Measurements from ENCODE around the gene EIPR1.

EIPR1 gene

DNA sequence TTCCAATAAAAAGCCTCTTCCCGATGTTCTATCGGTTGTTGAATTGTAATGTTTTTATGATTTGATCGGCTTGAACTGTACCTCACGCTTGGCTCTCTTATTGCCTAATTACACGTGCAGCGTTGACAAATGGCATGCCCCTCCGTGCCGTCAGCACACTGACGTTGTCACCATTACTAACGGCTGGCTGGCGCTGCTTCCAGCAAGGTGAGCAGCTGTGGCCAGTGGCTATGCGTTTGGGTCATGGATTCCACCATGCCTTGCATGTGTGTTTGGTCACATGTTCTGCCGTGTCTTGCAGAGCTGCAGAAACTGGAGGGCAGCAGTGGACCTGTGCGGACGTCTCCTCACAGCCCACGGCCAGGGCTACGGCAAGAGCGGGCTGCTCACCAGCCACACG lies 44.0 kb upstream of the EIPR1 start:
- TF ChIP-seq, protein P1, sequence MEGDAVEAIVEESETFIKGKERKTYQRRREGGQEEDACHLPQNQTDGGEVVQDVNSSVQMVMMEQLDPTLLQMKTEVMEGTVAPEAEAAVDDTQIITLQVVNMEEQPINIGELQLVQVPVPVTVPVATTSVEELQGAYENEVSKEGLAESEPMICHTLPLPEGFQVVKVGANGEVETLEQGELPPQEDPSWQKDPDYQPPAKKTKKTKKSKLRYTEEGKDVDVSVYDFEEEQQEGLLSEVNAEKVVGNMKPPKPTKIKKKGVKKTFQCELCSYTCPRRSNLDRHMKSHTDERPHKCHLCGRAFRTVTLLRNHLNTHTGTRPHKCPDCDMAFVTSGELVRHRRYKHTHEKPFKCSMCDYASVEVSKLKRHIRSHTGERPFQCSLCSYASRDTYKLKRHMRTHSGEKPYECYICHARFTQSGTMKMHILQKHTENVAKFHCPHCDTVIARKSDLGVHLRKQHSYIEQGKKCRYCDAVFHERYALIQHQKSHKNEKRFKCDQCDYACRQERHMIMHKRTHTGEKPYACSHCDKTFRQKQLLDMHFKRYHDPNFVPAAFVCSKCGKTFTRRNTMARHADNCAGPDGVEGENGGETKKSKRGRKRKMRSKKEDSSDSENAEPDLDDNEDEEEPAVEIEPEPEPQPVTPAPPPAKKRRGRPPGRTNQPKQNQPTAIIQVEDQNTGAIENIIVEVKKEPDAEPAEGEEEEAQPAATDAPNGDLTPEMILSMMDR (IDR thresholded peaks at IDR 0.05; ENCODE audit: insufficient read depth, low read depth, low read length, missing control alignments): no peak
- DNase-seq (ENCODE audit: low read depth): no peak
- no peak overlapping the region for H3K4me3 ChIP-seq (ENCODE audit: low read length)

DNA sequence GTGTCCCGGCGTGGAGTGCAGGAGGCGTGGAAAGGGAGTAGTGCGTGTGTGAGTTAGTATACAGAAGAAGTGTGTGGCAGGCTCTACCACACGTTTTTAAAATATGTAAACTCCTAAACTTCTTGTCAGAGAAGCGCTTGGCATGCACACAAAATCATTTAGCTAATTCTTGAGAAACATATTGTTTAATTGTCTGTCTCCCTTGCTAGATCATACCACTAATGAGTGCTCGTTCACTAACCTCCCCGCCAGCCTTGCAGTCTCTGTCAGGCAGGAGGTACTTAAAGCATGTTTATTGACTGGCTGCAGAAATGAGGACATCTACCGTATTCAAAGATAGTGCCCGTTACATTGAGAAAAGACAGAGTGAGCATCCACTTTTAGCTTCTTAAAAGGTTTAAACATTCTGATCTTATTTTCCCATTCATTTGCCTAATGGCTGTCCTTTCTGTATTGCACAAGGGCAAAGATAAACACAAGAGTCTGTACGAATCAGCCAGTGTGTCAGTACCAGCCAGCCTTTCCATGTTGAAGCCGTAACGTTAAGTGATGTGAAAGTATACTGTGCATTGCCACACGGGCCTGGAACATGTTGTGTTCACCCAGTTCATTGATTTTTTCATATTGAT lies 43.3 kb upstream of the EIPR1 start:
- H3K4me3 ChIP-seq (ENCODE audit: low read length): no peak overlapping the region
- TF ChIP-seq, protein P1 (IDR thresholded peaks at IDR 0.05; ENCODE audit: insufficient read depth, low read depth, low read length, missing control alignments): no peak
- DNase-seq (ENCODE audit: low read depth): no peak

DNA sequence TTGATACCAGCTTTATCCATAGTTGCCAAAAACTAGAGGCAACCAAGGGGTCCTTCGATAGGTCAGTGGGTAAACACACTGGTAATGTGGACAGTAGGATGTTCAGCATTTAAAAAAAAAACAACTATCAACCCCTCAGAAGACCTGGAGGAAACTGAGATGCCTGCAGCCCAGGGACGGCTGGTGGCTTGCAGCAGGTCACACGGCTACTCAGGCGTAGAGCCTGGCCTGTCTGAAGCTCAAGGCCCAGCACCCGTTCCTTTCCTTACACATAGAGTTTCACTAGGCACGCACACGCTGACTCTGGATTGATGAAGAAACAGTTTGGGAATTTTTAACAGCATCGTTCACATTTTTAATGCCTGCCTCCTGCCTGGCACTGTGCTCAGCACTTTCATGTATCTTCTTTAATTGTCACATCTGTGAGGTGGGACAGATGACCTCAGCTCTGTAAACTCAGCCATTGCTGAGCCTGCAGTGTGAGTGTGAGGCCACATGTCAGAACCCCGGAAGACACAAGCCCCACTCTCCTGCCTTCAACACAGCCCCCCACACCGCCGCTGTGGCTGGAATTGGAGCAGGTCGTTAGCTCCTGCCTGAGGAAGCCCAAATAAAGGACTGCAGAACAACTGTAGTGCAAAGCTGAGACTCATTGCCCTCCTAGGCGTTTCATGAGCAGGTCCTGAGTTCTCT lies 42.6 kb upstream of the EIPR1 start:
- TF ChIP-seq, protein P1 (IDR thresholded peaks at IDR 0.05; ENCODE audit: insufficient read depth, low read depth, low read length, missing control alignments): no peak
- no peak overlapping the region for H3K4me3 ChIP-seq (ENCODE audit: low read length)
- DNase-seq (ENCODE audit: low read depth): no peak

DNA sequence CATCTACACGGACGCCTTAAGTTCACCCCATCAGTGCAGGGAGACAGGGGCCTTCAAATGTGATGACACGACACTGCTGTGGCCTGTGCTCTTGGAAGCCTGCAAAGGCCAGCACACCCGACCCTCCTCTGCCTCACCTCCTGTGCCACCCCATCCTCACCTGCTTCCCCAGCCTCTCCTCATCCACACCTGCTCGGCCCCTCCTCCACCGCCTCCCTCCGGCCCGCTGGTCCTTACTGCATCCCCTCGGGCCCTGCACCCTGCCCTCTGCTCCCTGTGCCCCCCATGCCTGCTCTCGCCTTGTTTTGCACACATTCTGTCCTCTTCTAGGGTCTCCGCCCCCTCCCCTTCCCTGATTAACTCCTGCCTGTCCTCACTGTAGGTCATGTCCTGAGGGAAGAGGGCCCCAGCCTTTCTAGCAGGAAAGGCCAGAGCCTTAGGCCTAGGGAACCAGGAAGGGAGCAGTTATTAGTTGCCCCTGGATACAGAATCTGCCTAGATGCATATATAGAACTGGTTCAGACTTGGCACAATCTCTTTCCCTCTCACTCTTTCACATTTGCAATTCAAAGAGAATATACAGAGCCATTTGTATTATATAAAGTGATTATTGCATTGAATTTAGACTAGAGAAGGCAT lies 41.3 kb upstream of the EIPR1 start:
- no peak for DNase-seq (ENCODE audit: low read depth)
- TF ChIP-seq, protein P1 (IDR thresholded peaks at IDR 0.05; ENCODE audit: insufficient read depth, low read depth, low read length, missing control alignments): no peak
- H3K4me3 ChIP-seq (ENCODE audit: low read length): no peak overlapping the region

DNA sequence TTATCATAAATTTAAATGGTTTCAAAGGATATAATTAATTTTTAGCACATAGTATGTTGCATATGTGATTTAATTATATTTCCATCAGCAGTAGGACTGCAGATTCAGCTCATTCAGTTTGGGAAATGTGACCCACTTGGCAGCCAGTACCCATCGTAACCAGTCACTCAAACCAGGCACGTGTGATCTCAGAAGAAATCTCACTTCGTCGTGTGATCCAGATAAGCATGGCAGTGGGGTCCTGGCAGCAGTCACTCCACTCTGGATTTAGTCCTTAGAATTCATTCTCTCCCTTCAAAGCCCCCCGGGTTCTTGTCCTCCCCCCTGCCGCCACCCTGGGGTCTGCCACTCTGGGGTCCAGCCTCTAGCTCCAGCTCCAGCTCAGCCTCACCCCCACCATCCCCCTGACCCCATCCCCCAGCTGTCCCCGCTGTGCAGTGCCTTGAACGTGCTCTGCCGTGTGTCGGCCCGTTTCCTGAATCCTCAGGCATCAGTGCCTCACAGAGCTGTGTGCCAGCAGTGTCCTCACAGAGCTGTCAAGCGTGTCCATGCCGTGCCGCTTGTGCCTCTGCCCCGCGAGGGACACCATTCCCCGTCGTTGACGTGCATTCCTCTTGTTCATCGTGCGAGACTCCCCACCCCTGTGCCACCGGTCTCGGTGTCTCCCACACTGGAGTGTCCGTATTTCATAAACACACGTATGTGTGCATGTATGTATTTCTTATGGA lies 36.7 kb upstream of the EIPR1 start:
- DNase-seq (ENCODE audit: low read depth): no peak
- no peak overlapping the region for H3K4me3 ChIP-seq (ENCODE audit: low read length)
- TF ChIP-seq, protein P1 (IDR thresholded peaks at IDR 0.05; ENCODE audit: insufficient read depth, low read depth, low read length, missing control alignments): no peak

DNA sequence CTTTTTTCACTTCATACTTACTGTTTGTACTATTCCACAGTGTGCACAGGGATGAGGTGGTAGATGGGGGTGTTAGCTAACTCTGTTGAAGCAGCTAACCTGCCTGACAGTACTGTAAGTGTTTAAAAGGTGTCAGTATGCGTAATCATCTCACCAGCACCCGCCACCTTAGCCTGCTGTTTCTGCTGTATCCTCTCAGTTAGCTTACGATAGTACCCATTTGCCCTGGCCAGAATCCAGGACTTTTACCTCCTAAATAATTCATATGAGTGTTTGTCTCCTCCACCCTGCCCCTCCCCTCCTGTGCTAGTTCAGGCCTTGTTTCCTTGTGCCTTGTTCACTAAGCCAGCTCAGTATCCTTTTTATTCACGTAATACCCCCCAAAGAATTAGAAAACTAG lies 36.1 kb upstream of the EIPR1 start:
- DNase-seq (ENCODE audit: low read depth): no peak
- TF ChIP-seq, protein P1 (IDR thresholded peaks at IDR 0.05; ENCODE audit: insufficient read depth, low read depth, low read length, missing control alignments): no peak
- no peak overlapping the region for H3K4me3 ChIP-seq (ENCODE audit: low read length)

Measured in epithelial cell of esophagus (primary cell).